GM13976 (cell line): ENCODE results near the gene CLASRP.
A peak's percentile ranks its signal among the peaks of the same experiment; 100 is the strongest.

Experiments
- DNase-seq: peaks from one replicate; pipeline ENCODE4 v3.0.0; 2012; ENCODE audit warnings: low spot score
- in situ Hi-C: fragments of 300-500 bp; cut with MboI; formaldehyde crosslinking; loops from one replicate; pipeline ENCODE4 v1.12.0; 2022; ENCODE audit warnings: low sequenced_read_pairs, mixed read lengths, inconsistent platforms; ENCODE audit not compliant: unreplicated experiment
- TF ChIP-seq, protein P1 (sequence below): IDR thresholded peaks from 2 replicates; pipeline ENCODE4 v1.5.1; 2012; ENCODE audit warnings: borderline replicate concordance, mild to moderate bottlenecking; ENCODE audit not compliant: insufficient read depth; ENCODE audit errors: extremely low read depth, missing control alignments, control extremely low read depth

CLASRP gene

GRCh38 chr19:45049073-45049736 is 10.4 kb downstream of the CLASRP start:
- in situ Hi-C loops: no loop called here
- TF ChIP-seq, protein P1, sequence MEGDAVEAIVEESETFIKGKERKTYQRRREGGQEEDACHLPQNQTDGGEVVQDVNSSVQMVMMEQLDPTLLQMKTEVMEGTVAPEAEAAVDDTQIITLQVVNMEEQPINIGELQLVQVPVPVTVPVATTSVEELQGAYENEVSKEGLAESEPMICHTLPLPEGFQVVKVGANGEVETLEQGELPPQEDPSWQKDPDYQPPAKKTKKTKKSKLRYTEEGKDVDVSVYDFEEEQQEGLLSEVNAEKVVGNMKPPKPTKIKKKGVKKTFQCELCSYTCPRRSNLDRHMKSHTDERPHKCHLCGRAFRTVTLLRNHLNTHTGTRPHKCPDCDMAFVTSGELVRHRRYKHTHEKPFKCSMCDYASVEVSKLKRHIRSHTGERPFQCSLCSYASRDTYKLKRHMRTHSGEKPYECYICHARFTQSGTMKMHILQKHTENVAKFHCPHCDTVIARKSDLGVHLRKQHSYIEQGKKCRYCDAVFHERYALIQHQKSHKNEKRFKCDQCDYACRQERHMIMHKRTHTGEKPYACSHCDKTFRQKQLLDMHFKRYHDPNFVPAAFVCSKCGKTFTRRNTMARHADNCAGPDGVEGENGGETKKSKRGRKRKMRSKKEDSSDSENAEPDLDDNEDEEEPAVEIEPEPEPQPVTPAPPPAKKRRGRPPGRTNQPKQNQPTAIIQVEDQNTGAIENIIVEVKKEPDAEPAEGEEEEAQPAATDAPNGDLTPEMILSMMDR: no peak
- no peak for DNase-seq

GRCh38 chr19:45050036-45050435 is 11.2 kb downstream of the CLASRP start:
- in situ Hi-C loops: no loop called here
- TF ChIP-seq, protein P1: no peak
- DNase-seq: no peak

- TF ChIP-seq, protein P1: no peak
- in situ Hi-C loops: no loop called here
- peak; percentile 50 for DNase-seq
These were observed 13.2 kb downstream of the CLASRP start for GRCh38 chr19:45051929-45052579.

DNA sequence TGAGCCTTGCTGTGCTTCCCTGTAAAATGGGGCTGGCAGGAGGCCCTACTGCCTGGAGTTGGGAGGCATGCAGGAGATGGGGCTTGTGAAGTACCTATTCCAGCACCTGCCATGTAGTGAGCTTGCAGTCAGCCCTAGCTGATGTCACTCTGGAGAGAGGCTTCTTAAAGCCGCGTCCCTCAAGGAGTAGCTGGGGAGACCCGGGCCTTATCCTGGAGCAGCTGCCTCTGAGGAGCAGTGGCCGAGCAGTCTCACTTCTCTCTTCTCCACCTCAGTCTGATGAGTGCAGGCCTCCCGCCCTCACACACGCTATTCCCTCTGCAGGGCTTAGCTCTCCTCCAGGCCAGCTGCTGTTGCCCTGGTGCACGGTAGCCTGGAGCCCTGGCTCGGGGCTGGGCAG is 18.0 kb downstream of the CLASRP start:
- in situ Hi-C loops: no loop called here
- no peak for DNase-seq

GRCh38 chr19:45057444-45057843 is 18.6 kb downstream of the CLASRP start:
- in situ Hi-C loops: no loop called here
- TF ChIP-seq, protein P1: no peak
- DNase-seq: no peak

More for the DNA sequence above, 18.0 kb downstream of the CLASRP start:
- TF ChIP-seq, protein P1: no peak

- in situ Hi-C loops: no loop called here
- TF ChIP-seq, protein P1: no peak
- DNase-seq: no peak
These were observed 19.8 kb downstream of the CLASRP start for GRCh38 chr19:45058622-45059159.
